Transverse colon (tissue), 4 donors: ENCODE results near the gene TFG.

Experiments used
- CTCF ChIP-seq, 5 experiments: fragments of 200-600 bp in 3 of 5; fragments of 450-650 bp in 2 of 5; sonication (generic) in 3 of 5; IDR thresholded peaks; 1 replicate in 2 of 5; 2 replicates in 3 of 5; pipeline ENCODE4 v1.5.1; 2016 to 2017; ENCODE audit warnings: antibody characterized with exemption in 5 of 5, inconsistent platforms in 3 of 5, mild to moderate bottlenecking in 2 of 5, moderate library complexity in 1 of 5
- EP300 ChIP-seq: sonication (generic); formaldehyde crosslinking; IDR thresholded peaks from one replicate; pipeline ENCODE4 v1.6.1; 2017; ENCODE audit warnings: antibody characterized with exemption, low read depth
- POLR2A ChIP-seq: fragments of 450-650 bp; IDR thresholded peaks from one replicate; pipeline ENCODE4 v1.6.1; 2016; ENCODE audit warnings: antibody characterized with exemption, mild to moderate bottlenecking, moderate library complexity
- POLR2AphosphoS5 ChIP-seq, 3 donors: sonication (generic); formaldehyde crosslinking; IDR thresholded peaks; one replicate each; pipeline ENCODE4 v1.6.1; 2016; ENCODE audit warnings: antibody characterized with exemption in 3 of 3

- no peak for TF ChIP-seq CTCF (IDR thresholded peaks at IDR 0.05)
- no peak for TF ChIP-seq POLR2AphosphoS5 (IDR thresholded peaks at IDR 0.05)
- no peak for TF ChIP-seq POLR2A
- no peak for TF ChIP-seq EP300
Observed at GRCh38 chr3:100745617-100746016, 36.3 kb downstream of the TFG start.
